ENCODE results near the gene SPINK1.
"Not testable (repeated sequence)": the region's sequence is repeated elsewhere in the genome, so short reads cannot be mapped to it uniquely, and the experiment has no call there.

The SPINK1 gene

GRCh38 chr5:147854331-147854730 lies 22.9 kb upstream of the SPINK1 start:
- no peak for DNase-seq

GRCh38 chr5:147853372-147853987 lies 22.0 kb upstream of the SPINK1 start:
- DNase-seq, result no peak

GRCh38 chr5:147852365-147852764 lies 20.9 kb upstream of the SPINK1 start:
- no peak for DNase-seq

GRCh38 chr5:147851578-147851977 lies 20.1 kb upstream of the SPINK1 start:
- no peak for DNase-seq

GRCh38 chr5:147849226-147849625 lies 17.8 kb upstream of the SPINK1 start:
- DNase-seq, result no peak

GRCh38 chr5:147845618-147846017 lies 14.1 kb upstream of the SPINK1 start:
- no peak for DNase-seq

- no peak for DNase-seq
Measured at GRCh38 chr5:147844846-147845245, 13.4 kb upstream of the SPINK1 start.

- DNase-seq, result no peak
Measured at GRCh38 chr5:147842869-147843268, 11.4 kb upstream of the SPINK1 start.

- DNase-seq, result no peak
Measured at GRCh38 chr5:147836439-147836838, 5.0 kb upstream of the SPINK1 start.

GRCh38 chr5:147835386-147835798 lies 3.9 kb upstream of the SPINK1 start:
- DNase-seq, result no peak

- DNase-seq, result no peak
Measured at GRCh38 chr5:147832541-147832940, 1.1 kb upstream of the SPINK1 start.

- DNase-seq, result no peak
Measured at GRCh38 chr5:147830035-147830434, 1.4 kb downstream of the SPINK1 start.

- not testable (repeated sequence) for DNase-seq
Measured at GRCh38 chr5:147827017-147827416, 4.5 kb downstream of the SPINK1 start.

GRCh38 chr5:147826361-147826760 lies 5.1 kb downstream of the SPINK1 start:
- no peak for DNase-seq

GRCh38 chr5:147822686-147823491 lies 8.6 kb downstream of the SPINK1 start:
- DNase-seq, result peak; percentile 38

- DNase-seq, result not testable (repeated sequence)
Measured at GRCh38 chr5:147822222-147822621, 9.2 kb downstream of the SPINK1 start.

GRCh38 chr5:147821766-147822165 lies 9.7 kb downstream of the SPINK1 start:
- DNase-seq, result no peak

GRCh38 chr5:147819261-147819770 lies 12.2 kb downstream of the SPINK1 start:
- DNase-seq, result no peak

GRCh38 chr5:147818290-147818689 lies 13.2 kb downstream of the SPINK1 start:
- DNase-seq, result no peak

GRCh38 chr5:147813696-147814095 lies 17.8 kb downstream of the SPINK1 start:
- DNase-seq, result no peak

- DNase-seq, result no peak
Measured at GRCh38 chr5:147809830-147810666, 21.4 kb downstream of the SPINK1 start.

- DNase-seq, result no peak
Measured at GRCh38 chr5:147805030-147805454, 26.4 kb downstream of the SPINK1 start.

- DNase-seq, result no peak
Measured at GRCh38 chr5:147804334-147804733, 27.1 kb downstream of the SPINK1 start.
